Effector memory CD4-positive, alpha-beta T cell (primary cell): ENCODE data around the gene BPI.

Source experiments
- DNase-seq, 3 donors: peaks; one replicate each; pipeline ENCODE4 v3.0.0-alpha.2; 2020
- H3K27ac ChIP-seq: 2 replicates; pipeline ENCODE4 v1.7.0; 2013; ENCODE audit warnings: mild to moderate bottlenecking, low read length, moderate library complexity; ENCODE audit not compliant: insufficient read depth, poor library complexity, severe bottlenecking
- H3K27me3 ChIP-seq: replicated peaks from 2 replicates; pipeline ENCODE4 v1.7.0; 2013; ENCODE audit warnings: mild to moderate bottlenecking, low read length; ENCODE audit not compliant: insufficient read depth, control insufficient read depth, poor library complexity, severe bottlenecking
- H3K36me3 ChIP-seq: 2 replicates; pipeline ENCODE4 v1.7.0; 2013; ENCODE audit warnings: mild to moderate bottlenecking, low read length, moderate library complexity; ENCODE audit not compliant: control insufficient read depth, insufficient read depth
- H3K4me1 ChIP-seq: 2 replicates; pipeline ENCODE4 v1.7.0; 2013; ENCODE audit warnings: low read length, mild to moderate bottlenecking; ENCODE audit not compliant: control insufficient read depth, insufficient read depth, poor library complexity, severe bottlenecking
- H3K4me3 ChIP-seq: 2 replicates; pipeline ENCODE4 v1.7.0; 2013; ENCODE audit warnings: low read length, low read depth, mild to moderate bottlenecking; ENCODE audit not compliant: insufficient read depth, poor library complexity, severe bottlenecking
- H3K9me3 ChIP-seq: 2 replicates; pipeline ENCODE4 v1.7.0; 2013; ENCODE audit warnings: mild to moderate bottlenecking, low read length, moderate library complexity; ENCODE audit not compliant: control insufficient read depth

BPI gene

GRCh38 chr20:38350879-38351775 is 47.2 kb downstream of the BPI start:
- Histone ChIP-seq H3K9me3 (no peaks in the 10 kb centered on the region), H3K27me3 (no peaks in the 10 kb centered on the region), H3K36me3 (no peaks in the 10 kb centered on the region), H3K4me3 (no peak overlapping the region), H3K4me1 (no peaks in the 10 kb centered on the region), H3K27ac (no peak overlapping the region)
- DNase-seq, result no peak

- no peak overlapping the region for H3K4me3 ChIP-seq
- no peak overlapping the region for H3K27ac ChIP-seq
- no peaks in the 10 kb centered on the region for H3K36me3 ChIP-seq
- no peaks in the 10 kb centered on the region for H3K27me3 ChIP-seq
- no peaks in the 10 kb centered on the region for H3K9me3 ChIP-seq
- no peak for DNase-seq
- no peaks in the 10 kb centered on the region for H3K4me1 ChIP-seq
These were observed 49.4 kb downstream of the BPI start for GRCh38 chr20:38353316-38353715.

GRCh38 chr20:38354227-38354626 is 50.3 kb downstream of the BPI start:
- no peaks in the 10 kb centered on the region for H3K36me3 ChIP-seq
- no peak overlapping the region for H3K4me3 ChIP-seq
- no peak for DNase-seq
- H3K27ac ChIP-seq, result no peak overlapping the region
- no peaks in the 10 kb centered on the region for H3K27me3 ChIP-seq
- no peaks in the 10 kb centered on the region for H3K4me1 ChIP-seq
- H3K9me3 ChIP-seq, result no peaks in the 10 kb centered on the region

- Histone ChIP-seq H3K9me3 (no peaks in the 10 kb centered on the region), H3K27me3 (no peaks in the 10 kb centered on the region), H3K4me3 (no peak overlapping the region), H3K36me3 (no peaks in the 10 kb centered on the region), H3K27ac (no peak overlapping the region), H3K4me1 (no peaks in the 10 kb centered on the region)
- no peak for DNase-seq
These were observed 51.4 kb downstream of the BPI start for GRCh38 chr20:38355161-38356012.

- Histone ChIP-seq H3K27me3 (no peaks in the 10 kb centered on the region), H3K36me3 (no peaks in the 10 kb centered on the region), H3K27ac (no peak overlapping the region), H3K9me3 (no peaks in the 10 kb centered on the region), H3K4me3 (no peak overlapping the region), H3K4me1 (no peaks in the 10 kb centered on the region)
- DNase-seq, result no peak
These were observed 53.8 kb downstream of the BPI start for GRCh38 chr20:38357653-38358207.

- DNase-seq, result no peak
- no peaks in the 10 kb centered on the region for H3K27me3 ChIP-seq
- no peak overlapping the region for H3K4me3 ChIP-seq
- no peaks in the 10 kb centered on the region for H3K4me1 ChIP-seq
- H3K36me3 ChIP-seq, result no peaks in the 10 kb centered on the region
- H3K9me3 ChIP-seq, result no peaks in the 10 kb centered on the region
- no peak overlapping the region for H3K27ac ChIP-seq
These were observed 54.6 kb downstream of the BPI start for GRCh38 chr20:38358556-38358955.

- H3K4me3 ChIP-seq, result no peak overlapping the region
- H3K36me3 ChIP-seq, result no peaks in the 10 kb centered on the region
- no peak overlapping the region for H3K27ac ChIP-seq
- H3K4me1 ChIP-seq, result no peaks in the 10 kb centered on the region
- DNase-seq, result no peak
- H3K27me3 ChIP-seq, result no peaks in the 10 kb centered on the region
- H3K9me3 ChIP-seq, result no peaks in the 10 kb centered on the region
These were observed 59.2 kb downstream of the BPI start for GRCh38 chr20:38363004-38363747.

GRCh38 chr20:38369389-38369788 is 65.4 kb downstream of the BPI start:
- H3K4me3 ChIP-seq, result no peak overlapping the region
- H3K27me3 ChIP-seq, result no peaks in the 10 kb centered on the region
- no peaks in the 10 kb centered on the region for H3K9me3 ChIP-seq
- no peaks in the 10 kb centered on the region for H3K36me3 ChIP-seq
- H3K4me1 ChIP-seq, result no peaks in the 10 kb centered on the region
- no peak for DNase-seq
- H3K27ac ChIP-seq, result no peak overlapping the region

- Histone ChIP-seq H3K4me1 (no peaks in the 10 kb centered on the region), H3K36me3 (no peaks in the 10 kb centered on the region), H3K9me3 (no peaks in the 10 kb centered on the region), H3K4me3 (no peak overlapping the region), H3K27me3 (no peaks in the 10 kb centered on the region), H3K27ac (no peak overlapping the region)
- DNase-seq, result no peak
These were observed 68.8 kb downstream of the BPI start for GRCh38 chr20:38372806-38373205.
